T-helper 1 cell (primary cell): Measurements from ENCODE around the gene C9orf40.

Experiments
- DNase-seq, 5 donors: peaks; one replicate each; pipeline ENCODE4 v3.0.0-alpha.2; 2012 to 2020
- total RNA-seq, 4 donors: gene quantifications; one replicate each; lab custom pipeline; 2026; lab: John Stamatoyannopoulos, UW

C9orf40 gene, protein sequence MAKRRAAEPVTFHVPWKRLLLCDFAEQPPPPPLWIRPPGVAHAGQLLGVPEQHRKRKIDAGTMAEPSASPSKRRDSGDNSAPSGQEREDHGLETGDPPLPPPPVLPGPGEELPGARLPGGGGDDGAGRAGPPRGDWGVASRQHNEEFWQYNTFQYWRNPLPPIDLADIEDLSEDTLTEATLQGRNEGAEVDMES
- 1.8 to 5.0 (median 3.2) reads per million in 4 donors for total RNA-seq

DNA sequence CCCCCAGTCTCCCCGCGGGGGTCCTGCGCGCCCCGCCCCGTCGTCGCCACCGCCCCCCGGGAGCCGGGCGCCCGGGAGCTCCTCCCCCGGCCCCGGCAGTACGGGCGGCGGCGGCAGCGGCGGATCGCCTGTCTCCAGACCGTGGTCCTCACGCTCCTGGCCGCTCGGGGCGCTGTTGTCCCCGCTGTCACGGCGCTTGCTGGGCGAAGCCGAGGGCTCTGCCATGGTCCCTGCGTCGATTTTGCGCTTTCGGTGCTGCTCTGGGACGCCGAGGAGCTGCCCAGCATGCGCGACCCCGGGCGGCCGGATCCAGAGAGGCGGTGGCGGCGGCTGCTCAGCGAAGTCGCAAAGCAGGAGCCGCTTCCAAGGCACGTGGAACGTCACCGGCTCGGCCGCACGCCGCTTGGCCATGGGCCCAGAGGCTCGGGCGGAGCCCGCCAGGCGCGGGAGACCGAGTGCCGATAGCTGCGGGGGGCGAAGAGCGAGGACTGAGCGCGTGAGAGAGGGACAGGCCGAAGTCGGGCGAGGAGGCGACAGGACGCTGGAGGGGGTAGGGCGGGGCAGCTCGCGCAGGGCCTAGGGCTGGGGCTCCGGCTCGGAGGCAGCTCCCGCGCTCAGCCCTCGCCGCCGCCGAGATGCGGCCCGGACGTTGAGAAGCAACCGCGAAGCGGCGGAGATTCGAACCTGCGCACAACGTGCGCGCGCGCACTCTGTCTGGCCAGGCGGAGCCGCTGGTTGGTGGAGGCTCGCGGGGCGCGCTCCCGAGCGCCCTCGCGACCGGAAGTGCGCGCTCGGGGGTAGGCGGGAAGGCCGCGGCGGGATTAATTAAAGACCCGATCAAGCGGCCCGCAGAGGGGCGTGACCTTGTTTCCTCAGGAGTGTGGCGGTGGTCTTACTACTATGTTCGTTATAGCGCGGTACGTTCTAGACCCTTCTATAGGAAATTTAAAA lies at the start of gene C9orf40:
C9orf40 (minus strand) TSS at position 712 of the 951 bp plus-strand sequence; CDS start at position 411, 301 bp downstream.
- DNase-seq = peak; percentile 77 to 93 (median 85)

DNA sequence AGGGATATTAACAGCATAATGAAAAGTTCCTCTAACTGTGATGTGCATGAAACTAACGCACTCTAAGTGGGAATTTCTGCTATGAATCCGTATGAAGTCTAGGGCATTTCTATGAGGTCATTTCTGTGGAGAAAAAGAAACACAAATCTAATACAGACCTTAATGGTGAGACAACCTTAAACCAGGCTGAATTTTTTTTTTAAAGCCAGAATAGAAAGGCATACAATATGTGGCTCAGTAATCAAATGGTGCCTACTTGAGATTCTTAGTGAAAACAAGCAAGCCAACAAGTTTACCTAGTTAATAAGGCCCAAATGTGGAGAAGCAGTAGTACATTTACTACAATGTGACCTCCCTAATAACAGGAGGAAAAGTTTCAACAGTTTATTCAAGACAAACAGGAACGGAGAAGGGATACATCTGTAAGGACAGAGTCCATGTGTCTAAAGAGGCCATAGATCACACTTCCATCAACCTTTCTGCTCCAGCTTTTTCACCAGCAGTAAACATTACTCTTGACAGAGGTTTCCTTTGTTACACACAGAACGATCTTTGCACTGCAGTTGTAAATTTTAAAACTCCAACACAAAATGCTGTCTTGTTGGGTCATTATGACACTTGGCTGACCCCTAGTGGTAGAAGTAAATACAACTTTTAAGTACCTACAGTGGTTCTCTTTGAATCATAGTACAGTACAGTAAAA lies 49.2 kb upstream of the C9orf40 start:
- DNase-seq = peak in 2 of 5 donors; percentile 11 to 75

DNA sequence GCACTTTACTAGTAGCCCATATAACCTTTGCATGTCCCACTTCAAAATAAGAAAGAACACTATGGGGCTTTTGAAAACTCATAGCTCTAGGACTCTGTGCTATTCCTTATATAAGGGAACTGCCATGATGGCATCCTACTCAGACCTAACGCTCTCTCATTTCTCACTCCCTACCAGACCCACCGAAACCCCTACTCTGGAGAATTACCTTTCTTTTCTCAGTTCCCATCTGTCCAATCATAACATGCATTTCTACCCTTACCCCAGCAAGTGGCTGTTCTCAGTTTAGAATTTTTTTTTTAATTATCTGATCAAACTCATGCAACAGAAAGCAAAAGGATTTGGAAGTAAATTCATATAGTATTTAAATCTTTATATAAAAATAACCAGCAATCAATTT lies 48.1 kb upstream of the C9orf40 start:
- DNase-seq = no peak

DNA sequence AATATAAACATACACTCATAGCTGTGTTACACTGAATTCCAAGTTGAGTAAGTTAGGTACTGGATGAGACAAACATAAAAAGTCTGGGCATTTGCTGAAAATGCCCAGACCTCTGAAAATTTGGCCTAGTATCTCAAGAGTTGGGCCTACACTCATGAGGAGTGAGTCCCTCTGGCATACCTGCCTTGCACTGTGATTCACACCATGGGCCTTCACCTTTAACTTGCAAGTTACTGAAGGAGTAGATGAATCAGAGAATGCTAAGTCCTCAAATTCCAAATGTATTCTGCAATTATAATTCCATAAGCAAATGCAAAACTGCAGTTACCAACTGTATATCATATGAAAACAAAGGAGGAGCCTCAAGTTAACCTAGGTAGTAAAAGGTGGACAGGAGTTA lies 32.3 kb upstream of the C9orf40 start:
- no peak for DNase-seq

DNA sequence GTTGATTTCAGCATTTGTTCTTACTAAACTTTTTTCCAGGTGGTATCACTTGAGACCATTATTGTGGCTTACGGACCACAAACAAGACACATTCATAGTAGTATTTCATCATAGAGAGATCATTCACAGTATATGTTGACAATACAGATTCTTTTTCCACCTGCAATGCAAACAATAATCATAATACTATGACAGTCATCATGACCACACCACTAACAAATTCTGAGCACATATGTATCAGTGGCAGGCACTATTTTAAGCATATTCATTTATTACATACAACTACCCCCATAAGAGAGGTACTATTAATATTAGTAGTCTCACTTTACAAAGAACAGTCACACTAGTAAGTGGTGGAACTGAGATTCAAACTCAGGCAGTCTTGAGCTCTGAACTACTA lies 31.0 kb upstream of the C9orf40 start:
- no peak for DNase-seq

DNA sequence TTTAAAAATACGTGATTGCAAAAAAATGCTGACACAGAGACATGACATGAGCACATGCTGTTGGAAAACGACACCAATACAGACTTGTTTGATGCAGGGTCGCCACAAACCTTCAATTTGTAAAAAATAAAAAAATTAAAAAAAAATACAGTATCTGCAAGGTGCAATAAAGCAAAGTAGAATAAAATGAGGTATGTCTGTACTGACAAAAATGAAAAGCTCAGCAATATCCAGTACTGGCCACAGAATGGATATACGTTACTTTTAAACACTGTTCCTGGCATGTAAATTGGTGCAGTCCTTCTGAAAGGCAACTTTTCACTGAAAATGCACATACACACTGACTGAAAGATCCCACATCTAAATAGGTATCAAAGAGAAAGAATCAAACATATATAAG lies 27.1 kb upstream of the C9orf40 start:
- no peak for DNase-seq

DNA sequence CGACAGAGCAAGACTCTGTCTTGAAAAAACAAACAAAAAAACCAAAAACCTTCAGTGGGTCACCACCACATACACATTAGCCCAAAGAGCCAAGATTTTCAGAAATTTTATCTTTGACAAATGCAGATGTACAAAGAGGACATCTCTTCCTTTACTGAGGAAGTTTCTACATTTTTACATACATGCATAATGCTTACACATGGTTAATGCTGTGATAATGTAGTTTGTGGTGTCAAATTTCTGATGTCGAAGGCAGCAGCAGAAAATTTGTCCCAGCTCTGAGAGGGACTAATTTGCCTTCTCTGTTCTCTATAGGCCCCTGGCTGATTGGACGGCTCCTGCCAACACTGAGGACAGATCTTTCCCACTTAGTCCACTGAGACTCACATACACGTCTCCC lies 24.6 kb upstream of the C9orf40 start:
- DNase-seq = no peak

DNA sequence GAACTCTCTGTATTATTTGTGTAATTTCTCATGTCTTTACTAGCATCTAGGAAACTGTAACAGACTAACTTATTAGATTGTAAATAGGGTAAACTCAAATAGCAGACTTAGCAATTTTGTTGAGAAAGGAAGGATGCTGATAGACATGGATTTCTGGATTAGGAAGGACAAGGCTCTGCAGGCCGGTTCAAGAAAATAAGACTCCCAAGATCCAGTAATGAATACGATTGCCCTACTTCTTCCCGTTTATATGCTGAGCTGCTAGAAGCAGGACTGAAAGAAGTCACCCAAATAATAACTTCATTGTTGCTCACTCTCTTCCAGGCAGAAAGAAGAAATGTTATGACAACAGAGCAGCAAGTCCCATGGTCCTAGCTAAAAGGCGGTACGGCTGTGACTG lies 22.8 kb upstream of the C9orf40 start:
- no peak for DNase-seq

DNA sequence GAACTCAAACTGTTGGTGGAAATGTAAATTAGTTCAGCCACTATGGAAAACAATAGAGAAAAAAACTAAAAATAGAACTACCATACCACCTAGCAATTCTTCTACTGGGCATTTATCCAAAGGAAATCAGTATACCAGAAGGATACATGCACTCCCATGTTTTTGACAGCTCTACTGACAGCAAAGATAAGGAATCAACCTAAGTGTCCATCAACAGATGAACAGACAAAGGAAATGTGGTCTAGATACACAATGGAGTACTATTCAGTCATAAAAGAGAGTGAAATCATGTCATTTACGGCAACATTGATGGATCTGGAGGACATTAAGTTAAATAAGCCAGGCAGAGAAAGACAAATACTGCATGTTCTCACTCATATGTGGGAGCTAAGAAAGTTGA lies 21.8 kb upstream of the C9orf40 start:
- DNase-seq = no peak

DNA sequence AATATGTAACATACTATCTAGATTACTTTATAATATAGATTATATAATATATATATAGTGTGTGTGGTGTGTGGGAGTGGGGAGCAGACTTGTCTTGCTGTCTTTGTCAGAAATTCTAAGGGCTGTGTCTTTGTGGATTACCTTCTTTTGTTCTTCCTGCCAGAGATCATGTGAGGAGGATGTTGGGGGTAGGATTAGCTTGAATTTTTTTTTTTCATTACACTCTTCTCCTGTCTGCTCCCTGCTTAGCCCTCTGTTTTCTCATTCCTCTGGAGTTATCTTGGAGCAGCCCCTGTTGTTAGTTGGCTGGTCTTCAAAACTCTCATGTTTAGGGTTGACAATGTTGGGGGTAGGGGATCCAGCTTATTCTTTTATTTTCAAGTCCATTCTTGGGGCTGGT lies 21.0 kb upstream of the C9orf40 start:
- DNase-seq = no peak

DNA sequence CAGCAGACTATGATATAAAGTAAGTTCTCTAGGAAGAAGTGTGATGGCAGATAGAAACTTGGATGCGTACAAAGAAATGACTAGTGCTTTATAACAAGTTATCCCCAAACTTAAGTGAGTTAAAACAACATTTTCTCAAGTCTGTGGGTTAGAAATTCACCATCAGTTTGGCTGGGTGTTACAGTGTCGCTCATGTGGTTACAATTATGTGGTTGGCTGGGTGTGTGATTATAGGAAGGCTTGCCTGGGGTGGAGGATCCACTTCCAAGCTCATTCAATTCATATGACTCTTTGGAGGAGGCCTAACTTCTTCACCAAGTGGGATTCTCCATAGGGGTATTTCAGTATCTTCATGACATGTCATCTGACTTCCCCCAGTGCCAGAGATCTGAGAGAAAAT lies 10.3 kb upstream of the C9orf40 start:
- no peak for DNase-seq

DNA sequence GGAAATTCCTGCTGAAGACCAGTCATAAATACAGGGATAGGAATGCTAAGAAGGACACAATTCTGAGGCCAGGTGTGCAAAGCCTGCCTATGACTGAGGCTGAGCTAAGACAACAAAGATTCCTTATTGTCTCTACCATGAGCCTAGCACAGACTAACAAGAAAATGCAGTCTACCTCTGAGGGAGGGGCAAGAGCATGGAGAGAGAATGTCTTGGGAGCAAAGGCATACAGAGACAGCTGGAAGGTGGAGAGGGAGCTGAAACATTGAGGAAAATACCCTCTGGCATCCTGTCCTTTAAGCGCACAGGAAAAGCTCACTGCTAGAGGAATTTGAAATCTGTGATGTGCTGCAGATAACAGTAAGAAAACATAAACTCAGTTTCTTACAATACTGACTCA lies 8.8 kb upstream of the C9orf40 start:
- no peak for DNase-seq

DNA sequence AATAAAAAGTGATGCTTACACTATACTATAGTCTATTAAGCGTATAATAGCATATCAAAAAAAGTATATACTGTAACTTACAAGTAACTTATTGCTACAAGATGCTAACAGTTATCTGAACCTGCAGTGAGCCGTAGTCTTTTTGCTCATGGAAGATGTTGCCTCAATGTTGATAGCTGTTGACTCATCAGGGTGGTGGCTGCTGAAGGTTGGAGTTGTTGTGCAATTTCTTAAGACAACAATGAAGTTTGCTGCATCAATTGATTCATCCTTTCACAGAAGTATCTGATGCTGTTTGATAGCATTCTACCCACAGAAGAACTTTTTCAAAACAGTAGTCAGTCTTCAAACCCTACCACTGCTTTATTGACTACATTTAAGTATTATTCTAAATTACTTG lies 7.8 kb upstream of the C9orf40 start:
- peak in 1 of 5 donors; percentile 37 for DNase-seq

DNA sequence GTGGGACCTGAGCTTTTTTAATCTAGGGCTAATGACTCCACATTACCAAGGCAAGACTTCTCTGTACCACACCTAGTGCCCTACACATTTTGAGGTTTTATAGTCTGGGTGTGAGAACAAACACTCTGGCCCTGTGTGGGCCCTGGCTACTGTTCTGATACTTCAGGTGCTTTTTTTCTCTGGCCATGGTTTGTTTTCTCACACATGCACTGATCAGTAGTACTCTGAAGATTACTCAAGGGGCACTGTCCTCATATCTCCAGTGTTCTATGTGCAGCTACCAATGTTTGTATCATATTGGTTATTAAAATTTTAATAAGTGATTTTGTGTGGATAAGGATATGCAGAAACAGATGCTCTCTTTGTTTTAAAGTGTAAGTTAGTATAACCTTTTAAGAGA lies 5.9 kb upstream of the C9orf40 start:
- DNase-seq = no peak

DNA sequence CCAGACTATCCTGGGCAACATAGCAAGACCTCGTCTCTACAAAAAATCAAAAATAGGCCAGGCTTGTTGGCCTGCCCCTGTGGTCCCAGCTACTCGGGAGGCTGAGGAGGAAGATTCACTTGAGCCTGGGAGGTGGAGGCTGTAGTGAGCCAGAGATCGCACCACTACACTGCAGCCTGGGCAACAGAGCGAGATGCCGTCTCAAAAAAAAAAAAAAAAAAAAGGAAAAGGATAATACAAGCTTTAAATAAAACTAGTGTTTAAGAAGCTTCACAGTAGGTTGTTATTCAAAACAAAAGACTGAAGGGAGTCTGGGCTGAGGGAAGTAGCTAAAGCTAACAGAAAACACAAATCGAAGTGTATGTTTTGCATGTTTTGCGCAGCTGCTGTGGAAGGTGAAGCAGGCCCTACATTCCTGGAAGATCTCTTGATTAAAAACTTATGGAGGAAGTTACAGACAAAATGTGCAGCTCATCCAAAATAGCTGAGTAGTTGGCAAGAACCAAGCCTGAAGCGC lies 581 bp upstream of the C9orf40 start:
- DNase-seq = no peak

DNA sequence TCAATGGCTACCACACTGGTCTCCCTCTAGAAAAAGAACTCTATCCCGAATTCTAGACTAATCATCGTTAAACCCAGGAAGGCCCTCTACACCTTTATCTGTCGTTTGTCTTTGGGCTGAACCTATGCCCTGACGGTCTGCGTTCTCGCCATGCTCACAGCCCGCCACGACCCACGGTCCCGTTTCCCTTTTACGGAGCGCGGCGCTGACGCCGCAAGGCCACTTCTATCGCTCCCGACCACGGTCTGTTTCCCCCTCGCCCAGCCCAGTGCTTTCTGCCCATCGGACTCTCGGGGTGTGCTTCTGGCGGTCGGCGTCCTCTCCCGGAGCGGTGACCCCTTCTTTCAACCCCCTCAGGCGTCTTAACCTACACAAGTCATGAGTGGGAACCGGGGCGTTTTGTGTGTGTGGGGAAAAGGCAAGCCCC lies 974 bp downstream of the C9orf40 start:
- peak; percentile 9 to 52 (median 29) for DNase-seq

DNA sequence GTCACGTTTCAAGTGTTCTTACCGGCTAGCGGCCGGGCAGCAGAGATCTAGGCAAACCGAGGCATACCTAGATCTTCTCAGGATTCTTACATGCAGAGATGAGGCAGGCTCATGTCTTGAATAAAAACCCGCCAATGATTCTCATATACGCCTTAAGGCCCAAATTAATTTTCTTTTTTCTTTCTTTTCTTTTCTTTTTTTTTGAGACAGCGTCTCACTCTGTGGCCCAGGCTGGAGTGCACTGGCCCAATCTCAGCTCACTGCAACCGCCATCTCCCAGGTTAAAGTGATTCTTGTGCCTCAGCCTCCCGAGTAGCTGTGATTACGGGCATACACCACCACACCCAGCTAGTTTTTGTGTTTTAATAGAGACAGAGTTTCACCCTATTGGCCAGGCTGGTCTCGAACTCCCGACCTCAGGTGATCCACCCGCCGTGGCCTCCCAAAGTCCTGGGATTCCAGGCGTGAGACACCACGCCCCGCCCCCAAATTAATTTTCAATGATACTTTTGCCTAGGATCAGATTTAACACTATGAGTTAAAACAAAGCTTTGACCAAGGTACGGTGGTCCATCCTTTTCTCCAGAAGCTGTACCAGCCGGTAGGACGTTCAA lies 1.5 kb downstream of the C9orf40 start:
- DNase-seq = no peak

DNA sequence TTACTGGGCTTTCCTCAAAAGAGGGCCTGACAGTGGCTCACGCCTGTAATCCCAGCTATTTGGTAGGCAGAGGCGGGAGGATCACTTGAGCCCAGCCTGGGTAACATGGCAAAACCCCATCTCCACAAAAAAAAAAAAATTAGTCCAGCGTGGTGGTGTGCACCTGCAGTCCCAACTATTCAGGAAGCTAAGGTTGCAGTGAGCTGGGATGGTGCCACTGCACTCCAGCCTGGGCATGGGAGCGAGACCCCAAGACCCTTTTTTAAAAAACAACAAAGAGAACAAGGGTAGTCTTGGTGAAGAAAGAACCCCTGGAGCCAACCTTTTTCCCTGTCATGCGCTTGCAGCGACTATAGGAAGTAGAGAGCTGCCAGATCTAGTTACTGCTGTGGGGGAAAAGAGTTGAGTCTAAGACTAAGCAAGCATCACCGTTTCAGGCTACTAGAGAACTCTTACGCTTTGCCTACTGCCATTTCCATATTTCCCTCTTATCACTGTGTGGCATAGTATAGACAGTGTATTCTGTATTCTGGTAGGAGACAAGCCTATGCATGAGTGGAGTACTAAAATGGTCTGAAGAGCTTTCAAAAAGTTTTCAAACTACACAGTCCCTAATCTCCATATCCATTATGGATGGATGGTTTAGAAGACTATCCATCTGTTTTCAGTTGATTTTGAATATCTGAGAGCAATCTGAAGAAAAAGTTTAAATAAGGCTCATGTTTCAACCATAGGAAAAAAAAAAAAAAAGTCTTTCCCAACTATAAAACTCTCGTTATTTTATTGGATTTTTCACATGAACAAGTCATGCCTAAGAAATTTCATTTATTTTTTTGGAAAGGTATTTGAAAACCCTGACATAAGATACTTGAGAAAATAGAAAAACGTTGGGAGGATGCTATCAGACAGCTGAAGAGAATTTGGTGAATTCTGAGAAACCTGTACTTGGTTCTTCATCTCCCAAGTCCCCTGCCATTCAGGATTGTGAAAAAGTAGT lies 2.6 kb downstream of the C9orf40 start:
- DNase-seq = no peak

DNA sequence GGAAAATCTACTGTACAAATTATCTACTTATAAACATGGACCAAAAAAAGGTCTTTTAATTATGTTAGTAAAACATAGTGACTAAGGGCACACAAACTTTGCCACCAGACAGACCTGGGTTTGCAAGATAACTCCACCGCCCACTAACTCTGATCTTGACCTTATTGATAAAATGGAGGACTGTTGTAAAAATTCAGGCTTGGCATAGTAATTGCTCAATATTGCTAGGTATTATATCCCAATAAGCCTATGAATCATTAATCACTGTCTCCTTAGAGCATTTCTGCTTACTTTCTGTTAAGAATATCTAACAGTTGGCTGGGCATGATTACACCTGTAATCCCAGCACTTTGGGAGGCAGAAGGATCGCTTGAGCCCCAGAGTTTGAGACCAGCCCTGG lies 3.8 kb downstream of the C9orf40 start:
- no peak for DNase-seq

DNA sequence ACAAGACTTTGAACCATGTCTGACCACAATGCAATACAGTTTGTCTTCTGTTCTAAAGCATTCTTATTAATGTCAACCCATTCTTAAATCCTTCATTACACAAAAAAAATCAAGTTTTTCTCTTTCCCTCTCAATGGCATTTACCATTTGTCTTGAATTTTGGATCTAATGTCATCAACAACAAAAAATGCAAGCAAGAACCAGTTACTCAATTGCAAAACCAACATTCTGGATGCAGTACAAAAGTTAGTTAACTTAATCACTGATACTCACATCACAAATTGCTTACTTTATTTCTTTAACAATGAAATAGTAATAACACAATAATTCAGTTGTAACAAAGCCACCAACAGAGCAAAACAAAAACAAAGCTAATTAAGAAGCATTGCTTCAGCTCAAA lies 6.0 kb downstream of the C9orf40 start:
- DNase-seq = no peak

DNA sequence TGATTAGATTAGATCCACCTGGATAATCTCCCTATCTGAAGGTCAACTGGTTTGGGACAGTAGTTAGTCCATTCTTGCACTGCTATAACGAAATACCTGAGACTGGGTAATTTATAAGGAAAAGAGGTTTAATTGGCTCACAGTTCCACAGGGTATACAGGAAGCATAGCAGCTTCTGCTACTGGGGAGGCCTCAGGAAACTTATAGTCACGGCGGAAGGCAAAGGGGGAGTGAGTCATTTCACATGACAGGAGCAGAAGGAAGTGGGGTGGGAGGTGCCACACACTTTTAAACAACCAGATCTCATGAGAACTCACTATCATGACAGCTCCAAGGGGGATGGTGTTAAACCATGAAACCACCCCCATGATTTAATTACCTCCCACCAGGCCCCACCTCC lies 9.9 kb downstream of the C9orf40 start:
- DNase-seq = peak in 1 of 5 donors; percentile 56
